Colon (tissue), 2 donors: ENCODE data around the gene PAFAH1B2.
"Not testable (repeated sequence)": the region's sequence is repeated elsewhere in the genome, so short reads cannot be mapped to it uniquely, and the experiment has no call there.

ENCODE experiments used
- FAIRE-seq: peaks from 2 replicates; lab custom pipeline; 2012; peaks lifted over from hg19 to GRCh38; lab: Jason Lieb, UNC
- donor health status: control.
- donor health status: control.

Gene PAFAH1B2

DNA sequence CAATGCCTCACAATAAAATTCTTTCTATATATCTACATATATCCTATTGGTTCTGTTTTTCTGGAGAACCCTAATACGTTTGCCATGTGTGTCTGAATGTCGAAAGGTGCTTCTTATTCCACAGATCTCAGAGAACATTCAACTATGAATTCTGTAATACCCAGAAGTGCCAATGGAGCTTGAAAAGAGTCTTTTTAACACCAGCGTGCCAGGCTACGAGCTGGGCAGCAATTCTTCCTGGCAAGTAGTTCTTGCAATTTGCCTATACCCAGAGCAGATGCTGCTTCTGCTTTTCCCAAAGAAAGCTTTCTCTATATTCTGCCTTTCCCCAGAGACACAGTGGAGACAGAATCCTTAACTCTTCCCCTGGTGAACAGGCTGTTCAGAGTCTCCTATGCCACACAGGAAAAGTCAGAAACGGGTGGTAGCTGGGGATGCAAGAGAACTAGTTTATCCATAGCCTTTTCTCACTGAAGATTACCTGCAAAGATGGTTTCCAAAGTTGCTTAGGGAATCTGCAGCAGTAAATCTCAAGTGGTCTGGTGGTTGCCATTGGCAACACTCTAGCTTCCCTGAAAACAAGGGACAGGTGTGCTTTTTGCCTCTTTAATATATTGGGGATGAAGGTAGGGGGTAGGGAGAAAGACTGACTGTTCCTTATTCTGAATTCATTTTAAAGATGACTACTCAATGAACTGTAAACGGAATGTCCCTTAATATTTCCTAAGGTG lies 16.8 kb upstream of the PAFAH1B2 start:
- no peak for FAIRE-seq

DNA sequence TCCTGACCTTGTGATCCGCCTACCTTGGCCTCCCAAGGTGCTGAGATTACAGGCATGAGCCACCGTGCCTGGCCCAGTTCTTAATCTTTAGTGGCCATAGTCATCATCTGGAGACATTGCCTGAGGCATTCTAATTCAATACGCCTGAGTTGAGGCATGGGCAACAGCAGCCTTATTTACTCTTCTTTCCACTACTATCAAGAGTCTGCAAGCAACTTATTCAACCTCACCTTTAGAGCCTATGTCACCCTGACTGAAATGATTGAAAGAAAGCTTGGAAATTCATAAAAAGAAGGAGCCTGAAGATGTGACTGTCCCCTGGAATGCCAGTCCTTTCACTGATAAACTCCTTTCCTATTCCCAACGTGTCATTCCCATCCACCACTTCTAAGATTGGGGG lies 15.8 kb upstream of the PAFAH1B2 start:
- no peak for FAIRE-seq

DNA sequence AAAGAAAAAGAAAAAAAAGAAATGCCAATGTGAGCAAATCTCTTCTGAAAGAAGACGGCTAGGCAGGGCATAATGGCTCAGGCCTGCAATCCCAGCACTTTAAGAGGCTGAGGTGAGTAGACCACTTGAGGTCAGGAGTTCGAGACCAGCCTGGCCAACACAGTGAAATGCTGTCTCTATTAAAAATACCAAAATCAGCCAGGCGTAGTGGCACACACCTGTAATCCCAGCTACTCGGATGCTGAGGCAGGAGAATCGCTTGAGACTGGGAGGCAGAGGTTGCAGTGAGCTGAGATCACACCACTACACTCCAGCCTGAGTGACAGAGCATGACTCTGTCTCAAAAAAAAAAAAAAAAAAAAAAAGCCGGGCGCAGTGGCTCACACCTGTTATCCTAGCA lies 13.7 kb upstream of the PAFAH1B2 start:
- not testable (repeated sequence) for FAIRE-seq

DNA sequence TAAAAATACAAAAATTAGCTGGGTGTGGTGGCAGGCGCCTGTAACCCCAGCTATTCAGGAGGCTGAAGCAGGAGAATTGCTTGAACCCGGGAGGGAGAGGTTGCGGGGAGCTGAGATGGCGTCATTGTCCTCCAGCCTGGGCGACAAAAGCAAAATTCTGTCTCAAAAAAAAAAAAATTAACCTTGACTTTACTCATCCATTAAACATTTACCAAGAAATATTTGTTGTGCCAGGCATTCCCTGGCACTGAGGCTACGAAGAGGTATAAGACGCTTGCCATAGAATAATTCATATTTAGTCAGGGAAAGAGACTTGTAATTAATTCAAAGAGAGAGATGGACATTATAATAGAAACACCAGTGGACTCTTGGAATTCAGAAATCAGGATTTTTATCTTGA lies 13.2 kb upstream of the PAFAH1B2 start:
- no peak for FAIRE-seq

DNA sequence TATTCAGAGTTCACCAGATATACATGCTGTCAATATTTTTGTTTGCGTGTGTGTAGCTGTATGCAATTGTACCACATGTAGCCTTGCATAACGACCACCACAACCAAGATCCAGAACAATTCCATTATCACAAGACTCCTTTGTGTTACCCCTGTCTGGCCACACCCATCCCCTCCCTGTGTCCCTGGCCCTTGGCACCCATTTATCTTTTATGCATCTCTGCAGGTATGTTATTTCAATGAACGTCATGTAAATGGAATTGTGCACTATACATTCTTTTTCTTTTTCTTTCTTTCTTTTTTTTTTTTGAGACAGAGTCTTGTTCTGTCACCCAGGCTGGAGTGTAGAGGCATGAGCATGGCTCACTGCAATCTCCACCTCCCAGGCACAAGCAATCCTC lies 9.7 kb upstream of the PAFAH1B2 start:
- FAIRE-seq: no peak

DNA sequence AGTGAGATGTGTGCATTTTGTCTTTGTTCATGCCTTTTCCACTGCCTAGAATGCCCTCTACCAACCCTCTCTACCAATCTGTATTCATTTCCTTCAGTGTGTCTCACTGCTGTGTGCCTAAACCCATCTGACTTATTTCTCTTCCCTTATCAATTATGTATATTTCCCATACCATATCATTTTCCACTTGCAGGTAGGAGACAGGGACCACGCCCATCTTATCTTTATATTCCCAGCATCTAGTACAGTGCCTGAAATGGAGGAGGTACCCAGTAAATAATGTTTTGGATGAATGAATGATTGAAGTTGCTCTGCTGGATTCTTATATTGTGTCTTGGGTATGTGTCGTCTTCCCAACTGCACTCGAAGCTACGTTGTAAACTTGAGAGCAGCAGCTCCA lies 9.1 kb upstream of the PAFAH1B2 start:
- not testable (repeated sequence) for FAIRE-seq

DNA sequence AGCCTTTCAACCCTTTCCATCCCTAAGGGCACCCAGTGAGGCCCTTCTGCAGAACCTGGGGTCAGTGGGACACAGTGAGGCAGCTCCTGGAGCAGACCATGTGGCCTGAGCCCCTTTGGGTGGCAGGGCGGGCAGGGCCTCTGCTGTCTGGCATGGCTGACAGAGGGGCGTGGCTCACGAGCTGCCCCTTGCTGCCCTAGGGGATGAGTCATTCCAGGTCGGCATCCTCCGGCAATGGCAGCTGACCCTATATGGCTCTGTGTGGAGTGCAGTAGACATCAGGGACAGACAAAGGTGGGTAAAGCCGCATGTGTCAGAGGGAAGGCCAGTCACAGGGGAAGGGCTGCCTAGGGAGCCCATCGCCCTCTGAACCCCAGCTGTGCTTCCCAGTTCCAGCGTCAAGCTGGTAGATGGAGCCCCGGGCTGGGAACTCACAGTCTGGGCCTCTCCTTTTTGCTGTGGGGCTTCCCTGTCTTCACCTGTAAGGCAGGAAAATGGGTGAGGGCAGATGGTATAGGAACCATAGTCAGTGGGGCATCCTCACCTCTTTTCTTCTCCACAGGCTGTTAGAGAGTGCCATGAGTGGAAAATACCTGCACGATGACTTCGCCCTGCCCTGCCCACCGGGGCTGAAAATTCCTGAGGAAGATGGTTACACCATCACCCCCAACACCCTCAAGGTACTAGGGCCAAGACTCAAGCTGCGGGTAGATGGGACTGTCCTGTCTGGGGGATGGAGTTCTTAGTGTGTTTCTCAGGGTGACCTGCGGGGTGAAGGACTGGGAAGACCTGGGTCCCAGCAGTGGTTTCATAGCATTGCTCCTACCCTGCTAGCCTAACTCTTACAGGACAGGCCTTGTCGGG lies 6.6 kb upstream of the PAFAH1B2 start:
- not testable (repeated sequence) for FAIRE-seq

DNA sequence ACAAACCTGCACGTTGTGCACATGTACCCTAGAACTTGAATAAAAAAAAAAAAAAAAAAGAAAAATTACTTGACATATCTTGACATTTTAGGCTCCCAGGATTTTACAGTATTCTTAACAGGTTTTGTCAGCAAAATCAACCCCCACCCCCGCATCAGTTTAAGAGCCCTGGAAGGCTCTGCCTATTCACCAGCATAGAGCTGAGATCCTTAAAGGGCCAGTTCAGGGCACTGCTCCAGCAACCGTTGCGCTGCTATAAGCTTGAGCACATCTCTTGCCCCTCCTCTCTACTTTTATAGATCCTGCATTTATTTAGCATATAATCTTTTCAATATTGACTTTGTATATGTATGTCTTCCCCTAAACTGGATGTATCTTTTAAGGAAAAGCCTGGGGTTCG lies 697 bp upstream of the PAFAH1B2 start:
- no peak for FAIRE-seq

DNA sequence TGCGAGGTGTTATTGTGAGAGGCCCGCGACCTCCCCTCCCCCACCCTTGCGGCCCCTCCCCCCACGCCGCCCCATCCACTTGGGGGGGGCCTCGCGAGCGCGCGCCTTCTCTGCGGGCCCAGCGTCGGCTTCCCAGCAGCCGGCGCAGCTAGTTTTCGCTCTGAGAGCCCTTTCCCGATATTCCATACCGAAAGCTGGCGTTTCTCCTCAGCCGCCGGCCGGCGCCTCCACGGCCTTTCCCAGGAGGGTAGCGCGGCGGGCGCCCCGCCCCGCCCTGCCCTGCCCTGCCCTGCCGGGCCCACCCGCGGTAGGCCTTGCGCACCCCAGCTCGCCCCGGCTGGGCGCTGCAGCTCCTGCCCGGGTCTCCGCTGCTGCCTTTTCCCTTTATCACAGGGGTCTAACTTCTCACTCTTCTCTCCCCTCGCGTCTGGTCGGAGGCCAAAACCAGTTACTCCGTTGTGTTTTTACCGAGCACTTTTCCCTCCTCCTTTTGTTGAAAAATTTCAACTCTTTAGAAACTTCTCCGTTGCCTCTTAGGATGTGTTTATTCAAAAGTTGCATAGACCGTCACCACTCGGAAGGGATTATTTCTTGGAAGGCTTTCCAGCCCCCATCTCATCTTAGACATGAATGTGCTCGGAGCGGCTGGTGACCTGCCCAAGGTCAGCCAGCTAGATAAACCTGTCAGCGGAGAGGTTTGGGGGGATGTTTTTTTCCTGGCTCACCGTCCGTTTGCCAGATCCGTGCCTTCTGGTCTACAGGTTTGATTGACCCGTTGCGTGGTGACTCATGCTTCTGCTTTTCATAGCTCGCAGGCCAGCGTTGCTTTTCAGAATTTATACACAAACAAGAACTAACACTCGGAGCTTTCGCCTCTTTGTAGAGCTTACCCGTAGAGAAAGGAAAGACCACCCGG lies 648 bp downstream of the PAFAH1B2 start:
- no peak for FAIRE-seq

DNA sequence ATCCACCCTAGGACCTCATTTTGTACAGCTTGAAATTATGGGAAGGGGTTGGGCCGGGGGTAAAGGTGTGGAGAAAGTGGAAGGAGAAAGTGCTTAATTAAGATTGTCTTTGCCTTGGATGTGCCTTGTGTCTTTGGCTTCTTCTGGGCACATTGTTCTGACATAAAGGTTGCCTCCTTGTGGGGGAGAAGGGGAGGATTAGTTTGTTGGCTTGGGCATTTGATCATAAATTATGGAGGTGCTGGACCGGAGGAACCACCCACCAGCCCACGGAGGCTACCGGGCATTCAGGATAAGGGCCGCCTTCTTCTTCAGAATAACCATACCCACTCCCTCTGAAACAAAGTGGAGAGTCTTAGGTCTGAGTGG lies 1.3 kb downstream of the PAFAH1B2 start:
- FAIRE-seq: no peak

DNA sequence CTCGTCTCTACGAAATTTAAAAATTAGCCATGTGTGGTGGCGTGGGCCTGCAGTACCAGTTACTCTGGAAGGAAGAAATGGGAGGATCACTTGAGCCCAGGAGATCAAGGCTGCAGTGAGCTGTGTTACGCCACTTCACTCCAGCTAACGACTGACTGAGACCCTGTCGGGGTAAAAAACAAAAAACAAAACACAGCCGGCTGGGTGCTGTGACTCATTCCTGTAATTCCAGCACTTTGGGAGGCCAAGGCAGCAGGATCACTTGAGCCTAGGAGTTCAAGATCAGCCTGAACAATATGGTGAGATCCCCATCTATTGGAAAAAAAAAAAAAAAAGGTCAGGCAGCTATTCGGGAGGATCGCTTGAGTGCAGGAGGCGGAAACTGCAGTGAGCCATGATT lies 2.4 kb downstream of the PAFAH1B2 start:
- no peak for FAIRE-seq

DNA sequence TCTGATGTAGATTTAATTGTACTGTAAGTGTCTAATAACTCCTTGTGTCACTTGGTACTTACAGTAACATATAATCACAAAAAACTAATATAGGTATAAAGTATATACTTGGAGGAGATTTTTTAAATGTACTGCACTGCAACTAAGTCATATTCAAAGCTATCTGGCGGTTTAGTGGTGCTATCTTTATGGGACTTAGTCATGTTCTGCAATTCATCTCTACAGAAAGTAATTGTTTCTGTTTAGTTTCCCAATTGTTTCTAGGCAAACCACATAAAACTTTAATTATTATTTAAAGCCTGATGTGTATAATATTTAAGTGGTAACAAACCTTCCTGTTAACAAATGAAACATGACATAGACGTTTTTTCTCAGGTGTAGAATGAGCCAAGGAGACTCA lies 8.0 kb downstream of the PAFAH1B2 start:
- no peak for FAIRE-seq

DNA sequence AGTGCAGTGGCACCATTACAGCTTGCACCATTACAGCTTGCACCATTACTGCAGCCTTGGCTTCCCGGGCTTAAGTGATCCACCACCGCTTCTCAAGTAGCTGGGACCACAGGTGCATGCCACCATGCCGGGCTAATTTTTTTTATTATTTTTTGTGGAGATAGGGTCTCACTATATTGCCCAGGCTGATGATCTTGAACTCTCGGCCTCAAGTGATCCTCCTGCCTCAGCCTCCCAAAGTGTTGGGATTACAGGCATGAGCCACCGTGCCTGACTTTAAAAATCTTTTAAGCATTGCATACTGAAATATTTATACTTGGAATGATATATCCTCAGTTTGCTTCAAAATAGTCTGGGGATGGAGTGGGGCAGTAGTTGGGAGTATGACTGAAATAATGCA lies 10.4 kb downstream of the PAFAH1B2 start:
- FAIRE-seq: no peak

DNA sequence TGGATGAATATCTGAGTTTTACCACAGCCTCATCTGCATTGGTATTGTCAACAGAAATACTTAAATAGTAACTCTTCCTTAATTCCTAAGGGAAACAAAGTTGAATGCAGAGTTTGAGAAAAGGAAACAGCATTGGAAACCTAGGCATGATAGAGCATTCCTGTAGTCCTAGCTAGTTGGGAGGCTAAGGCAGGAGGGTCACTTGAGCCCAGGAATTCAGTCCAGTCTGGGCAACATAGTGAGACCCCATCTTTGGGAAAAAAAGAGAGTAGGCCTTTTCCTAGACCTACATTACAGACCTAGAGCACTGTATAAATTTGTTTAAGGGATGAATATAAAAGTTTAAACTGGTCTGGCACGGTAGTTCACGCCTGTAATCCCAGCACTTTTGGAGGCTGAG lies 13.4 kb downstream of the PAFAH1B2 start:
- no peak for FAIRE-seq

DNA sequence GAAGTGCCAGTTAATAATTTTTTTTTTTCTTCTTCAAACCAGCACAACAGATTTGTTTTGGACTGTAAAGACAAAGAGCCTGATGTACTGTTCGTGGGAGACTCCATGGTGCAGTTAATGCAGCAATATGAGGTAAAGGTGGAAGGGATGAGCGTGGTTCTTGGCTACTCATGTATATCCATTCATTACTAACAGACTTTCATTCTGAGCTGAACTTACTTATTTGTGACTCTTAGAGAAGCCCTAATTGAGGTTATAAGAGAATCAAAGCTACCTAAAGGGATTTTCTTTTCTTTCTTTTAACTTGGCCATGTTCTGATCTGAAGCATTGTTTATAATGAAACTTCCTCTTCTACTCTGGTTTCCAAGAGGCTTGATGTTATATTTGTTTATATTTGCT lies 15.8 kb downstream of the PAFAH1B2 start:
- no peak for FAIRE-seq

DNA sequence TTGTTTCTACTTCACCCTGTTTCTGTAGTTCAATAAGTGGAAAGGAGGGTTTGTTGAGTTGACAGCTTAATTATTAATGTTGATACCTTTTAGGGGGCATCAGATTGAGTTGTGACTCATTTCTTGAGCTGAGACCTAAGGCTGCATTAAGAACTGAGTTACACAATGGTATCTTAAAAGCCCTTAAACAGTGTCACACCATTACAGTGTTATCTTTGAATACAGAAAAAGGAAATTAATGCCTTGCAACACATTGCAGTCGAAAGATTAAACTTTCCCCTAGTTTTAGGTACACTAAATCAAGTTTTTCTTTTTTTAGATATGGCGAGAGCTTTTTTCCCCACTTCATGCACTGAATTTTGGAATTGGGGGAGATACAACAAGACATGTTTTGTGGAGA lies 16.7 kb downstream of the PAFAH1B2 start:
- no peak for FAIRE-seq

DNA sequence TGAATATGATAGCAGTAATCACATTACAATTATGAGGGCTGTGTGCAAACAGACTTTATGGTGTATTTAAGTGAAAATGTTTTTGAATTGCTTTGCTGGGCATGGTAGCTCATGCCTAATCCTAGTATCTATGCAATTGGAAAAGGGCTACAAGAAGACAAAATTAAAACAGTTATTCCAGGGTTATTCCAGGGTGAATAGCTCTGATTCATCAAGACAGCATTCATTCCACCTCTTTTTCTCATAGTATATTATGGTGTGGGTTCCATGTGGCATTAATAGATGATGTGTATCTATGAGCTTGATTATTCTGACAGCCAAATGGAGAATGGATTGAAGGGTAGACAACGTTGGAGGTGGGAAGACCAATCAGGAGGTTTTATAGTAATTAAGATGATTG lies 22.4 kb downstream of the PAFAH1B2 start:
- FAIRE-seq: no peak

DNA sequence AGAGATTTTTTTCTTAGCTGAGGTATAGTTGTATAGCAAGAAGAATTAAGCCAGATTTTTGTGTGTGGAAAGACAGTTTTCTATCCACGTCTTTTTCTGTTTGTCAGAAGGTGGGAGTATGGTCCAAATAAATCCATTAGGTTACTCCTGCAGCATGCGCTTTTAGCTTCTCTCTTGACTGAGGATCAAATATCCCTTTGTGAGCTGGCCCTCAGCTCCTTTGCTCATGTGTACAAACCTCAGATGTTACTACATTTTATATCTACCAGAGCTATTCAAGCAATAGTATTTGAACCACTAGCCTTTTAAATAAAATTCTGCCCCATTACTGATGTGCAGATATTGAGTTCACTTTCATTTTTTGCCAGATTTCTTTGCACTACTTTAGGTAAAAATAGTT lies 25.6 kb downstream of the PAFAH1B2 start:
- FAIRE-seq: no peak

DNA sequence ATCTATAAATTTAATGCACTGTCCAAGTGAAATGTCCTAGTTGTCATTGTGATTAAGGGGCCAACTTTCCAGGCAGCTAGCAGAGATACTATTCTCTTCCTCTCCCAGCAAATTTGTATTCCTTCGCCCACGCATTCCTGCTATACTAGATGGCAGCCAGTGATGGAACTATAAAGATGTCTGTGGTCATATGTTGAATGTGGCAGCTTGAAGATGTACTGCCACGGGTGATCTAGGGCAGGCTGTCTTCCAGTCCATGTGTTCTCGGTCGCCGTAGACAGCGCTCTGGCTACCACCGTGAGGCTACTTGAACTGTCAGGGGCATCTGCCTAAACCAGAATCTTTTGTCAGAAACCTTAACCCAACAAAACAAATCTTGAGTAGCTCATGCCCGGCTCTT lies 26.1 kb downstream of the PAFAH1B2 start:
- no peak for FAIRE-seq

DNA sequence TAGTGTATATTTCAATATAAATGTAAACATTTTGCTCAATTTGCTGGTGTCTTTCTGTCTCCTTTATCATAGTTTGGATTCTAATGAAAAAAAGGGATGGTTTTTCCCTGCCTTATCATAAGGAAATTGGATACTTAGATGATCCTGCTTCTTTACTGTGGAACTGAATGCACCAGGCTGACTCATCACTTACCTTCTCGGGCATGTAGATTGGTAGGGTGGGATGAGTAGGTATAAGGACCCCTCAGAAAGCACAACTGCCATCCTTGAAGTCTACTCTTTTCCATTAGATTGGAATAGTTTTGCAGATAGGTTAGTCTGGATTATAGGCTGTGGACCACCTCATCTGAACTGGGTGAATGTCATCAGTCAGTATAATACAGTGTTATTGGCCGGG lies 26.9 kb downstream of the PAFAH1B2 start:
- no peak for FAIRE-seq

DNA sequence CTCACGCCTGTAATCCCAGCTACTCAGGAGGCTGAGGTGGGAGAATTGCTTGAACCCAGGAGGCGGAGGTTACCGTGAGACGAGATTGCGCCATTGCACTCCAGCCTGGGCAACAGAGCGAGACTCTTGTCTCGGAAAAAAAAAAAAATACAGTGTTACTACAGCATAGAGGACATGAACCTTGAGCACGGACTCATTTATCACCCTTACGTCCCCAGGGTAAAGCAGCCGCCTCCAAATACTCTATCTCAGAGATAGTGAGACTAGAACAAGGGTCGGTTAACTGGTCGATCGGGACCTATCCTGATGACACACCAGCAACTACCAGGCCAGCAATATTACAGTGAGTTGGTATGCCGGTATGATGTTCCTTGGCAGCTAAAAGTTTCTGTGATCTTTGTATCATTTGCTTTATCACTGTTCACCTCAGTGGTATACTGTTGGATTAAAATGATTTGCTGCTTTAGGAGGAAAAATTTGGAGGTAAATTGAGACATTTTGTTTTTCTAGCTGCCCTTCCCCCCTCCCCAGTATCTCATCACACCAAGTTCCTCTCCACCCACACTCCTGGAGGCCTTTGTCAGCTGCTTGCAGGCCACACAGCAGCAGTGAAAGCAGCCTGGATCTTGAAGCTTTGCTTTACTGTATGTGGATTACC lies 27.4 kb downstream of the PAFAH1B2 start:
- no peak for FAIRE-seq
